ENCODE results near the gene TDRD12.

The TDRD12 gene, protein sequence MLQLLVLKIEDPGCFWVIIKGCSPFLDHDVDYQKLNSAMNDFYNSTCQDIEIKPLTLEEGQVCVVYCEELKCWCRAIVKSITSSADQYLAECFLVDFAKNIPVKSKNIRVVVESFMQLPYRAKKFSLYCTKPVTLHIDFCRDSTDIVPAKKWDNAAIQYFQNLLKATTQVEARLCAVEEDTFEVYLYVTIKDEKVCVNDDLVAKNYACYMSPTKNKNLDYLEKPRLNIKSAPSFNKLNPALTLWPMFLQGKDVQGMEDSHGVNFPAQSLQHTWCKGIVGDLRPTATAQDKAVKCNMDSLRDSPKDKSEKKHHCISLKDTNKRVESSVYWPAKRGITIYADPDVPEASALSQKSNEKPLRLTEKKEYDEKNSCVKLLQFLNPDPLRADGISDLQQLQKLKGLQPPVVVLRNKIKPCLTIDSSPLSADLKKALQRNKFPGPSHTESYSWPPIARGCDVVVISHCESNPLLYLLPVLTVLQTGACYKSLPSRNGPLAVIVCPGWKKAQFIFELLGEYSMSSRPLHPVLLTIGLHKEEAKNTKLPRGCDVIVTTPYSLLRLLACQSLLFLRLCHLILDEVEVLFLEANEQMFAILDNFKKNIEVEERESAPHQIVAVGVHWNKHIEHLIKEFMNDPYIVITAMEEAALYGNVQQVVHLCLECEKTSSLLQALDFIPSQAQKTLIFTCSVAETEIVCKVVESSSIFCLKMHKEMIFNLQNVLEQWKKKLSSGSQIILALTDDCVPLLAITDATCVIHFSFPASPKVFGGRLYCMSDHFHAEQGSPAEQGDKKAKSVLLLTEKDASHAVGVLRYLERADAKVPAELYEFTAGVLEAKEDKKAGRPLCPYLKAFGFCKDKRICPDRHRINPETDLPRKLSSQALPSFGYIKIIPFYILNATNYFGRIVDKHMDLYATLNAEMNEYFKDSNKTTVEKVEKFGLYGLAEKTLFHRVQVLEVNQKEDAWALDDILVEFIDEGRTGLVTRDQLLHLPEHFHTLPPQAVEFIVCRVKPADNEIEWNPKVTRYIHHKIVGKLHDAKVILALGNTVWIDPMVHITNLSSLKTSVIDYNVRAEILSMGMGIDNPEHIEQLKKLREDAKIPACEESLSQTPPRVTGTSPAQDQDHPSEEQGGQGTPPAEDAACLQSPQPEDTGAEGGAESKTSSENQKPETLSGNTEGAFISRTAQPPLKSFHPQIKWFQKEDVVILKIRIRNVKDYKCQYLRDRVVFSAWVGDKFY (N-terminal part only)

DNA sequence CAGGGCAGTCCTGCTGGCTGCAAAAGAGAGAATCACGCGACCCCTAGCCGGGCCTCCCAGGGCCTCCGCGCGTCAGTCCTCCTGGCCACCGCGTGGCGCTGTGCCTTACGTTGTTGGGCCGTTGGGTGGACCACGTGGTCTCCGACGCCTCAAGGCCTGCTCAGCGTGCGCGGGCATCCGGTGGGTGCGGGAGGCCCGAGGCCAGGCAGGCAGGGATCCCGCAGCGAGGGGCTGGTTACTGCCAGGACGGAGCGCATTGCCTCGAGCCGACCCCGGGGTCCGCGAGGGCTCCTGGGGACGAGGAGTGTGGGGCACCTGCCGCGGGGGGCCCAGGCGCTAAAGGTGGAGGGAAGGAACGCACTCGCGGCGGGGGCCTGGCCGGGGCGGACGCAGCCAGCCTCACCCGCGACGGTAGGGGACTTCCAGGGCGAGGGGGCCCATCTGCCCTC, at the start of gene TDRD12:
TDRD12 (plus strand) TSS at position 157 of the 449 bp plus-strand sequence. CDS start 306 bp downstream, outside the sequence.
- no peak for DNase-seq

DNA sequence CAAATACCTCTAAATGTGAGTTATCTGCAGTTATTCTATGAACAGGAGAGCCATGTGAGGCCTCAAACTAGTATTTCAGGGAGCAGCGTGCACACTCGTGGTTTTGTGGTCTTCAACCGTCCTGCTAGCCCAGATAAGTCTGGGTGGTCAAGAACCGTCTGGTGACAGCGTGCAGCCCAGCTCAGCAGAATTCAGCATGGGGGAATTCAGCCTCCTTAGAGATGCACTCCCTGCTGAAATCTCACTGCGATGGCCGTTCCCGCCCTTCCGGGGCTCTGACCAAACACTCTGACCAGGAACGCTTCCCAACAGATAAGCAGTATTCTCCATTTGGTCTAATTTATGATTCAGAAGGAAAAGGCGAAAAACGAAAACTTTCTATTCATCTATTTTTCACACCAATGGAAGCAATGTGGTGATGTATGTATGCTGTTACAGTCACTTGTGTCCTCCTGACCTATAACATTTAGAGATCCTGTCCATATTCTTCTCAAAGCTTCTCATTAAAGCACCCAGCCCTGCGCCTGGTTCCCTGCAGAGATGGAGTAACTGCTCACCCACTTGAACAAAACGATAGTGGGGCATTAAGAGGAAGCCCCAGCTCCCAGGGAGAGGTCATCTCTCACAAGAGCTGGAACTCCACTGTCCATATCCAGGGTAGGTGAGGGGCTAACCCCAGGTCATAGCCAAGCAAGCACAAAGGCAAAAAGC, 47.5 kb upstream of the TDRD12 start:
- peak; percentile 25 for DNase-seq

DNA sequence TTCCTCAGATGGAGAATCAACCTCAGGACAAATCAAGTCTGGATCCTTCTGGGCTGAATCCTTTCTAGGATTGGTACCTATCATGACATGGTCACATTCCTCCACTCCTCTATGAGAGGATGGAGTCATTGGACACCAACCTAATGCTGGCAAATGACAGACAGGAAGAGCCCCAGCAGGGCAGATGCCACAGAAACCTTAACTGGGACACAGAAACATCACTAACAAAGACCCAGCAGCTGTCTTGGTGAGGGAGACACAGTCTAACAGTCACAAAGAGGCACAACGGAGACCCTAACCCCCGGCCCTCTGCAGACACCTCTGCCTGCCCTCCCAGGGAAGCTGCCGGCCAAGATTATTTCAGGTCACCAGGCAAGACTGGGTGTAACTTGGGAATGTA, 46.7 kb upstream of the TDRD12 start:
- DNase-seq, result no peak

DNA sequence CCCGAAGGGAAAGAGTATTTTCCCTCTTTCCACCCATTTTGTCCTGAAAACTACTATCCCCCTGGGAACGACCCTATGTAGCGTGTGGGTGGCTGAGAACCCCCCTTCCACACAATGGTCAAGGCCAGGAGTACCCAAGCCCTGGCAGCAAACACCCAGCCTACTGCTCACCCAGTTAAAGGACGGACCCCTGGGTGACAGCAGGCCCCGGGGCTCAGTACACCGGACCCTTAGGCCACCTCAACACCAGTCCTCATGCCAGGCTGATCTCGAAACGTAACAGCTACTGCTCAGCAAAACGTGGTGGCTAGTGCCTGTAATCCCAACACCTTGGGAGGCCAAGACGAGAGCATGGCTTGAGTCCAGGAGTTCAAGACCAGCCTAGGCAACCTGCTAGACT, 46.0 kb upstream of the TDRD12 start:
- no peak for DNase-seq

DNA sequence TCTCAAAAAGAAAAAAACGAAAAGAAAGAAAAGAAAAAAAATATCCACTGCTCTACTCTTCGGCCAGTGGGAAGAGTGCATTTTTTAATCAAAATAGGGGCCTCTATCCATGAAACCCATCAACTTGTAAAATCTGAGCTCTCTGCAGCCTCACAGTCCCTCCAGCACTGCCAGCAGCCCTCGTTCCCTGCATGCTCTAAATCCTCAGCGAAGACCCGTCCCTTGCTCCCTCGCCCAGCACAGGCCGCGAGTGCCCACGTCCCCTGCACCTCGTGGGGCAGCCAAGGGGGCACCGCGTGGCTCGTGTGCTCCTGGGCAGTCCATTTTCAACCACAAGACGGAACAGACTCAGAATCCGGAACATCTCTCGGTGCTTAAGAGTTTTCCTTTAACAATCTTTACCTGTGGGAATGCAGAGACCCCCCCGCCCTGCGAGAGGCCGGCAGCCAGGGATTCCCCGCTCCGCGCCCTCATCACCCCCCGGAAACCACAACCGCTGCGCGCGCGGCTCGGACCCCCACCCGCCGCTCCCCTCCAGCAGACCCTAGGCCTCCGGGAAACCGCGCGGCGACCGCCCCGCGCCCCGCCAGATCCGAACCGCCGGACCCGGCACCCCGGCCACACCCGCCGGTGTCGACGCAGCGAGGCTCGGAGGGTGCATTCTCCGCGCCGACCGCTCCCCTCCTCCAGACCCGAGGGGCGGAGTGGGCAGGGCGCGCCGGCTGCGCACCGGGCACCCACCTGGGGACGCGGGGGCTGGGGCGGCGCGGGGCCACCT, 45.2 kb upstream of the TDRD12 start:
- no peak for DNase-seq

DNA sequence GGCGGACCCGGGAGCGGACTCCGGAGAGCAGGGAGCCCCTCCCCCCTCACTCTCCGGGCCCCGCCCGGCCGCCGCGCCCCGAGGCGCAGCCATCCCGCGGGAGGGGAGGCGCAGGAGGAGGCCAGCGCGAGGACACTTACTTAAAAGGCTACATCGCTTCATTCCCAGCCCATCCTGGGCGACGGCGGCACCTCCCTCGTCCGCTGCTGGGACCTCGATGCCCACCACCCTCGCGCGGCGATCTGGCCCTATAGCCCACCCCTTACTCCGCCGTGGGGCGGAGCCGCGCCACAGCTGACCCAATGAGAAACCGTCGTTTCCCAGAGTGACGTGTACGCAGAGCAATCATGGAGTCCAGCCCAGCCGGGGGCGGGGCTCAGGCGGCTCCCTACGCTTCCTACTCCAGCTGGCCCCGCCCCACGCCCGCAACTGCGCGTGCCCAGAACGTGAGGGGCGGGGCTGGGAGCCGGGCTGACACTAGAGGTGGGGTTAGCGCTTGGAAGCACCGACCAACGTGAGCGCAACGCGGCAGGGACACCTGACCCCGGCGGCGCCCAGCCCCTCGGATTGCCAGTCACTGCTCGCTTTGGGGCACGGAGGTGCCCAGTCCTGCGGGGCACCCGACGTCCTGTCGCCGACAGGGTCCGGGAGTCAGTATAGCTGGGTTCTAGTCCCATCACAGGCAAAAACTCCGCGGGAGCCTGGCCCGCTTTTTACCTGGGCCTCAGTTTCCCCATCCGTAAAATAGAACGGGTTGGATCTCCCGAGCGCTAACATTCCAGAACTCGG, 44.4 kb upstream of the TDRD12 start, which contains the start of gene ANKRD27:
ANKRD27 (minus strand) TSS at position 250 of the 789 bp plus-strand sequence. CDS start 16,165 bp downstream, outside the sequence.
- peak; percentile 98 for DNase-seq

DNA sequence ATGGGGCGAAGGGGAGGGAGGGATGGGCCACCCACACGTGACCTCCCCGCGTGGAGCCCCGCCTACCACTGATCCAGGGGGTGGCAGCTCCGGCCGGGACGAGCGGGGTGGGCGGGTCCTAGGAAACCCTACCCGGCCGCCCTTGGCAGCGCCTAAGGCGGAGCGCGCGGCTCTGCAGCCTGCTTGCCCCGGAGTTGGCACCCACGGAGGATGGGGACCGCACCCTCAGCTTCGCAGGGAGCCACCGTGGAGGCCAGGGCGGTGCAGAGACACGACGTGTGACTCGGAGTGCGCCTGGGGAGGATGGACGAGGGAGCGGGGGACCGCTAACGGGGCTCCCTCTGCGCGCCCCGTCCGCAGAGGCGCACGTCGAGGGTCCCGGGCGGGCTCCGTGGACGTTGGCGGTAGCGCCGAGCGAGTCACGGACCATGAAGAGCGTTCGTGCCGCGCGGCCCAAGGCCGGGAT, 43.8 kb upstream of the TDRD12 start, which contains the start of gene RGS9BP:
RGS9BP (plus strand) TSS at position 129 of the 466 bp plus-strand sequence. CDS start 416 bp downstream, outside the sequence.
- DNase-seq, result peak; percentile 73

DNA sequence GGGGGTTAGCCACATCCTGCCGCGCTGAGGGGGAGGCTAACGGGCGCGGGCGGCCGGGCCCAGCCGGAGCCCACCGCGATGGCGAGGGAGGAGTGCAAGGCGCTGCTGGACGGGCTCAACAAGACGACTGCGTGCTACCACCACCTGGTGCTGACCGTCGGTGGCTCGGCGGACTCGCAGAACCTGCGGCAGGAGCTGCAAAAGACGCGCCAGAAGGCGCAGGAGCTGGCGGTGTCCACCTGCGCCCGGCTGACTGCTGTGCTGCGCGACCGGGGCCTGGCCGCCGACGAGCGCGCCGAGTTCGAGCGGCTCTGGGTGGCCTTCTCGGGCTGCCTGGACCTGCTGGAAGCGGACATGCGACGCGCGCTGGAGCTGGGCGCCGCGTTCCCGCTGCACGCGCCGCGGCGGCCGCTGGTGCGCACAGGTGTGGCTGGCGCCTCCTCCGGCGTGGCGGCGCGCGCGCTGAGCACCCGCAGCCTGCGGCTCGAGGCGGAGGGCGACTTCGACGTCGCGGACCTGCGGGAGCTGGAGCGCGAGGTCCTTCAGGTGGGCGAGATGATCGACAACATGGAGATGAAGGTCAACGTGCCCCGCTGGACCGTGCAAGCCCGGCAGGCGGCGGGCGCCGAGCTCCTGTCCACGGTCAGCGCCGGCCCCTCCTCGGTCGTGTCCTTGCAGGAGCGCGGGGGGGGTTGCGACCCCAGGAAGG, 43.2 kb upstream of the TDRD12 start:
- no peak for DNase-seq

DNA sequence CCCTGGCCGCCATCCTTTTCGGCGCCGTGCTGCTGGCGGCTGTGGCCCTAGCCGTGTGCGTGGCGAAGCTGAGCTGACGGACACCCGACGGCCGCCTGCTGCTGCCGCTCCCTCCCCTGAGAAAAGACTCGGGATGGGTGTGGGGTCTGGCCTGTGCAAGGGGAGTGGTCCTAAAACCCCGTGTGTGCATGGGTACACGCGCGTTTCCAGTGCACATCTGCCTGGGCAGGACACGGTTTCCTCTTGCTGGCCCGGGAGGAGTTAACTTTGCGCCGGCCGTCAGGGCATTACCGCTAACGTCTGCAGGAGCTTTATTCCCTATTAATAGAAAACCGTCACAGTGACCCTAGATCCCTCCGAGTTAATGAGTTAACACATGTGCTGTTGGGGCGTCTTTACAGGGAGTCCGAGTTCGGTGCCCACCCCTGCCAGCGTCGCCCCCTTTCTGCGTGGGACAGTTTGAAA, 42.6 kb upstream of the TDRD12 start:
- DNase-seq, result no peak

DNA sequence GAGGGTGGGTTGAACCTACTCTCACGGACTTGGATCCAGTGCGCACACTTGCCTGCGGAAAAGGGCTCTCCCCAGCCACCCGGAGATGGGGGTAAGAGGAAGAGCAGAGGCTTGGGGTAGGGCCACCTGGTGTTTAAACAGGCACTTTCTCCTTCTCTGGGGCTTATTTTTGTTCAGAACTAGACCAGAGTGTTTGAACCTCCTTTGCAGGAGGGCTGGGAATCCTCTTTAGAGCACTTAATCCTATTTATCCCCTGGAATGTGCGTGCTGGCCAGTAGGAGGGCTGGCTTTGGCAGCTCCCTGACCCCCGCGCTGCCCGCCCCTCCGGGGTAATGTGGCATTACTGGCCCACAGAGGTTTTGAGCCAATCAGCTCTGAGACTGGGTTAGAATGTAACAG, 41.9 kb upstream of the TDRD12 start:
- DNase-seq, result no peak

DNA sequence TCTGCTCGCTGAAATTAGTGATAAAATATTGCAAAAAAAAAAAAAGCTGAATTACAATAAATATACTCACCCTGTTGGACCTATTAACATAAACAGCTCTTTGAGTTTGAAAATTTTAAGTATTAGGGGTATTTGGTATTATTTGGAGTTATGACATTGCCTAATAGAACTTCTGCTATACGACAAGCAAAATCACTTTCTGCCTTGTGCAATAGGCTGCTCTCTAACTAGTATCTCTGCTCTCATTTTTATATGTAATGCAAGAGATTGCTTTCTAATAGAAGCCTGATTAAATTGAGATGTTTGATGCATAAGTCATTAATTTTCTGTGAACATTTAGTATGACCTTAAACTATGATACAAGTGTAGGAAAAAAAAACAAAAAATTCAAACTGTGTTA, 38.6 kb upstream of the TDRD12 start:
- peak; percentile 61 for DNase-seq

DNA sequence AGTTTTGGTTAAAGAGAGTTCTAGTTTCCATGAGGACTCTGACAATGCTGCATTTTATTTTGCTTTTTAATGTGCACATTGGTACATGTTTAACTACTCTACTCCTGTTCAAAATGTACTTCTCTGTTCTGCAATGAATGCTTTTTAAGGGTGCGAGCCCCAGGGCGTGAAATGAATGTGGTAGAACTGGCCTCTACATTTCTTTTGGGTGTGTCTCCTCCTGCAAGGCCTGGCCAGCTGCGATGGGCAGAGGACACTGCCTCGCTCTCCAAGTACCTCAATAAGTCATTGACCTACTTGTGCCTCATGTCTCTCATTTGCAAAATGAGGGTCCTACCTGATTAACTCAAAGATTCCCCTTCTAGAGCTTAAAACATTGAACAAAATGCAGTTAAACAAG, 37.2 kb upstream of the TDRD12 start:
- DNase-seq, result no peak

DNA sequence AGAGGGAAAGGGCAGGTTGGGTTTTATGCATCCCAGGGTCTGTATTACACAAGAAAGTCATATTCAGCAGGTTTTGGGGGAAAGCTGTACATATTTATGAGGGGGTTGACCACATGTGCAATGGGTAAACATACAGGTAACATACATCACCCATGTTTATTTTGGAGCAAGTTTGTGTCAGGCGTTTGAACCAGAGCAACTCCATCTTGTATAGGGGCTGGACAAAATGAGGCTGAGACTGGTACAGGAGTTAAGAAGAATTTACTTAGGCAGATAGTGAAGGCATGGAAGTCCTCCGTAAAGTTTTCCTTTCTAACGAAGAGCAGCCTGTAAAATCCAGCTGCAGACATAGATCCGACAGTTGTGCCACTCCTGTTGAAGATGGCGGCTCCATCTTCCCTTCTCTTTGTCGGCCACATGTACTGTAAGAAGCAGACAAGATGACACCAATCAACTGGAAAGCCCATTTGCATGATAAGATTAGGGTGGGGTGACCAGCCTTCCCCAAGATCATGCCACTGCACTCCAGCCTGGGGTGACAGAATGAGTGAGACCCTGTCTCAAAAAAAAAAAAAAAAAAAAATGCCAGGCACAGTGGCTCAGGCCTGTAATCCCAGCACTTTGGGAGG, 32.6 kb upstream of the TDRD12 start:
- DNase-seq, result no peak

DNA sequence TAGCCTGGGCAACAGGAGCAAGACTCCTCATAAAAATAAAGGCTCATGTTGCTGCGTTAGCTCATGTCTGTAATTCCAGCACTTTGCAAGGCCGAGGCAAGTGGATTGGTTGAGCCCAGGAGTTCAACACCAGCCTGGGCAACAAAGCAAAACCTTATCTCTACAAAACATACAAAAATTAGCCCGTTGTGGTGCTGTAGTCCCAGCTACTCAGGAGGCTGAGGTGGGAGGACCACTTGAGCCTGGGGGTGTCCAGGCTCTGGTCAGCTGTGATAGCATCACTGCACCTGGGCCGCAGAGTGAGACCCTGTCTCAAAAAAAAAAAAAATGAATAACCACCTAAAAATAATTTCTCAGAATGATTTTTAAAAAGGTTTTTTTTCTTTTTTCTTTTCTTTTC, 31.9 kb upstream of the TDRD12 start:
- DNase-seq, result no peak

DNA sequence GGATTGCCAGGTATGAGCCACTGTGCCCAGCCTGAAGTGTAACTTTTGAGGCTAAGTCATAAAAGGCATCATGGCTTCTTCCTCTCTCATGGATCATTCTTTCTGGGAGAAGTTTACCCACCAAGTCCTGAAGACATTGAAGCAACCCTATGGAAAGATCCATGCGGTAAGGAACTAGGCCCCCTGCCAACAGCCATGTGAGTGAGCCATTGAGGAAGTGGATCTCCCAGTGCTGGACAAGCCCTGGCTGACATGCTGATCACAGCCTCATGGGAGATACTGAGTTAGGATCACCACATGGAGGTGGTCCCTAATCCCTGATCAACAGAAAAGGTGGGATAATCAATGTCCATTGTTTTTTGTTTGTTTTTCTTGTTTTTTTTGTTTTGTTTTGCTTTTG, 31.3 kb upstream of the TDRD12 start:
- DNase-seq, result peak; percentile 45

DNA sequence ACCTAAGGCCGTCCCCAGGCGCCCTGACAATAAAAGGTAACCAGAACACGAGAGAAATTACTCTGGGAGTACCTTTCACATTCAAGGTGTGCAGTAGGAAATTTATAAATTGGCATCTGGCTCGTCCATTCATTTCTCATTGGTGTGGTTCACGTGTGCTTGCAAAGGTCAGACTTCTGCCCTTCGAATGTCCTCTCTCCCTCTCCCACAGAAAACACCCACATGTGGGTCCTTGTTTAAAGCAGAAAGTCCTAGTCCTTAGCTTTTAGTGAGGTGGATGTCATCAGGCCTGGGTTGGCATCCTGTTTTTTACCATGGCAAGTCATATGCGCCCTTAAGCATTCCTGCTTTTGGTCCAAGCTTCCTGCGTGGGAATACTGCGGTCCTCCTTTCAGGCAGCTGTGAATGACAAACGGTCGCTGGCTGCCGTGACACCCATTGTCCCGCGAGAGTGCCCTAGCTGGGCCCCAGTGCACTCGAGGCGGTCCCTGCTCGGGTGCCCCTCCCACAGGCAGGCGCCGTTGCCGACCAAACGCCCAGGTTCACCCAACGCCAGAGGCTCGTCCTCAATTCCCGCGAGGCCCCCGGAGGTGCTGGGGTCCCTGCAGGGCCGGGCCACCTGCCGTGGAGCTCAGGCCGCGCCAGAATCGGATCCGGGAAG, 28.1 kb upstream of the TDRD12 start, which contains the start of gene NUDT19:
NUDT19 (plus strand) TSS at position 531 of the 661 bp plus-strand sequence. CDS start 140 bp downstream, outside the sequence.
- DNase-seq, result peak; percentile 81

DNA sequence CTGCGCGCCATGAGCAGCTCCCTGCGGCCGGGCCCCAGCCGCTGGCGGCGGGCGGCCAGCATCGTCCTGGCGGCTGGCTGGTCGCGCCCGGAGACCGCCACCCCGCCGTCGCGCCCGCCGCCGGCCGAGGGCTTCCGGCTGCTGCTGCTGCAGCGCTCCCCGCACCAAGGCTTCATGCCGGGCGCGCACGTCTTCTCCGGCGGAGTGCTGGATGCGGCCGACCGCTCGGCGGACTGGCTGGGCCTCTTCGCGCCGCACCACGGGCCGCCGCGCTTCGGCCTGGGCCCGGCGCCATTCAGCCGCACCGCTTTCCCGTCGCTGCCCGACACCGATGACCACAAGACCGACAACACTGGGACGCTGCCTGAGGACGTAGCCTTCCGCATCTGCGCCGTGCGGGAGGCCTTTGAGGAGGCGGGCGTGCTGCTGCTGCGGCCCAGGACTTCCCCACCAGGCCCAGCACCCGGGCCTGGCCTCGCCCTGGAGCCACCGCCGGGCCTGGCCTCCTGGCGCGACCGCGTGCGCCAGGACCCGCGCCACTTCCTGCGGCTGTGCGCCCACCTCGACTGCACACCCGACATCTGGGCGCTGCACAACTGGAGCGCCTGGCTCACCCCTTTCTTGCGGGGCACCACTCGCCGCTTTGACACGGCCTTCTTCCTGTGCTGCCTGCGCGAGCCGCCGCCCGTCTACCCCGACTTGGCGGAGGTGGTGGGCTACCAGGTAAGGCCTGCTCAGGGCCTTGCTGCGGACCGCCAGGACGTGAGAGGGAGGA, 27.4 kb upstream of the TDRD12 start:
- DNase-seq, result peak; percentile 89

DNA sequence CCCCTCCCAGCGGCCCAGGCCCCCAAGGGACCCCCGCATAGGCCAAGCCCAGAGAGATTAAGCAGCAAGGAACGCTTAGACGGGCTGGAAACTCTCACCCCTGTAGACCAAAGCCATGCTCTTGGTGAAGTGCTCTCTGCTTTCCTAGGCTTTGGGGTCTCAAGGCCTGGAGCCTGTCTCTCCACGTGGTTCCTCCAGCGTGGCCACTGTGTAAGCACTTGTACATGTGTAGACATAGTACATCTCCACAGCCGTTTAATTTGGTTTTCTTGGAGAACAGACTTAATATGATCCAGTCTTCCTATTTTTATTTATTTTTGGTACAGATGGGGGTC, 26.9 kb upstream of the TDRD12 start:
- DNase-seq, result no peak
